Naive thymus-derived CD8-positive, alpha-beta T cell (primary cell): ENCODE measurements around the gene MPIG6B. TPM values are rescaled to one million over a fixed set of nuclear protein-coding genes. Genes with fewer than 3 reads are reported as not detected.
"Not testable (repeated sequence)": the region's sequence is repeated elsewhere in the genome, so short reads cannot be mapped to it uniquely, and the experiment has no call there.

Source experiments
- ATAC-seq, 2 donors: fragments of 150-1000 bp; cut with Tn5 transposase in 1 of 2; sonication (Bioruptor Pico), chemical (Tn5 transposase) in 1 of 2; 1 replicate in 1 of 2; 2 replicates in 1 of 2; pipeline ENCODE4 v1.10.0; 2021; ENCODE audit warnings: mild to moderate bottlenecking in 2 of 2, moderate library complexity in 2 of 2
- POLR2A ChIA-PET: fragments of 350-600 bp; sonication (Branson Sonifier 250); formaldehyde crosslinking; loops from one replicate; lab custom pipeline; 2021; ENCODE audit warnings: antibody characterized with exemption; lab: Charles Lee
- DNase-seq, 10 donors: peaks; one replicate each; pipeline versions ENCODE4 v3.0.0 to v3.0.0-alpha.2; 2020 to 2022
- H3K27ac Mint-ChIP-seq, 10 donors: one replicate each; pipeline ENCODE4 v1.8.0; 2020 to 2022; ENCODE audit warnings: mild to moderate bottlenecking in 10 of 10, mixed read lengths in 10 of 10, moderate library complexity in 4 of 10, inconsistent platforms in 1 of 10
- H3K27me3 Mint-ChIP-seq, 5 donors: one replicate each; pipeline ENCODE4 v1.8.0; 2021 to 2022; ENCODE audit warnings: mixed read lengths in 5 of 5
- H3K36me3 Mint-ChIP-seq, 3 donors: one replicate each; pipeline ENCODE4 v1.8.0; 2020 to 2022; ENCODE audit warnings: mixed read lengths in 3 of 3, mild to moderate bottlenecking in 2 of 3, inconsistent platforms in 1 of 3
- H3K4me1 Mint-ChIP-seq, 4 donors: one replicate each; pipeline ENCODE4 v1.8.0; 2021 to 2022; ENCODE audit warnings: mixed read lengths in 4 of 4
- H3K4me3 Mint-ChIP-seq, 10 donors: one replicate each; pipeline ENCODE4 v1.8.0; 2020 to 2022; ENCODE audit warnings: mild to moderate bottlenecking in 10 of 10, mixed read lengths in 10 of 10, moderate library complexity in 6 of 10, inconsistent platforms in 1 of 10
- H3K9me3 Mint-ChIP-seq, 9 donors: one replicate each; pipeline ENCODE4 v1.8.0; 2020 to 2022; ENCODE audit warnings: mixed read lengths in 9 of 9, mild to moderate bottlenecking in 3 of 9, inconsistent platforms in 1 of 9, moderate library complexity in 1 of 9
- polyA plus RNA-seq, 3 donors: library from polyadenylated mRNA; unstranded; fragments of 300-500 nt; fragmentation: Illumina TruSeq; gene quantifications; one replicate each; pipeline ENCODE4 v1.2.3, GENCODE V29; 2021
- total RNA-seq, 8 experiments: library from RNA in 2 of 8; stranded (reverse) in 2 of 8; gene quantifications; one replicate each; pipeline ENCODE4 v1.2.3 and lab custom pipeline; 2021 to 2026

Gene MPIG6B
- total and polyA plus RNA-seq, 5 experiments from 2014 or later: 1.2 to 4.9 (median 1.4) TPM

DNA sequence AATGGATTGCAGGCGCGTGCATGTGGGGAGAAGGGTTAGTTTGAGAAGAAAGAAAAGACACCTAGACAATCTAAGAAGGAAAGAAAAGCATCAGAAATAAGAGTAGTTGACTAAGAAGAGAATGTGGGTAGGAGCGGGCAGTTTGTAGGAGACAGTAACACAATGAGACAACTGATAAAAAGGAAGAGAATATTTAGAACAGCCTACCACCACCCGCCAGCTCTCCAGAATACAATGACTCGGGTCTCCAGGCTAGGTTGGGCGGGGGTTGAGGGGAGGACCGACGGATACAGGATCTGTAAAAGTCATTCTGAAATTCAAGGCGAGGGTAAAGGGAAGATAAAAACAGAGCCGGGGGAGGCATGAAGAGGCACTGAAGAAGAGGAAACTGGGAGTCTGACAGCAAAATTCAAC lies 20.8 kb upstream of the MPIG6B start:
- DNase-seq (no peak), ATAC-seq (peak; percentile 1 to 4)
- H3K4me1 Mint-ChIP-seq: peaks cover 21 to 48% (median 38%) of the 10 kb centered on the region in 4 donors
- peak overlapping the region; percentile 91 to 99 (median 96) for H3K27ac Mint-ChIP-seq
- POLR2A ChIA-PET: interaction anchor here (0.6 to 2.4 kb wide), 17 partner anchors 12 to 426 kb away, joined by 3 to 22 read pairs (median 7); partner anchors contain the start of genes ATF6B, BAG6, CSNK2B and DDAH2
- no peaks in the 10 kb centered on the region for H3K9me3 Mint-ChIP-seq
- peak overlapping the region; percentile 95 to 100 (median 98) for H3K4me3 Mint-ChIP-seq
- no peaks in the 10 kb centered on the region for H3K27me3 Mint-ChIP-seq
- H3K36me3 Mint-ChIP-seq: peaks cover 0 to 32% (median 3%) of the 10 kb centered on the region in 3 donors

DNA sequence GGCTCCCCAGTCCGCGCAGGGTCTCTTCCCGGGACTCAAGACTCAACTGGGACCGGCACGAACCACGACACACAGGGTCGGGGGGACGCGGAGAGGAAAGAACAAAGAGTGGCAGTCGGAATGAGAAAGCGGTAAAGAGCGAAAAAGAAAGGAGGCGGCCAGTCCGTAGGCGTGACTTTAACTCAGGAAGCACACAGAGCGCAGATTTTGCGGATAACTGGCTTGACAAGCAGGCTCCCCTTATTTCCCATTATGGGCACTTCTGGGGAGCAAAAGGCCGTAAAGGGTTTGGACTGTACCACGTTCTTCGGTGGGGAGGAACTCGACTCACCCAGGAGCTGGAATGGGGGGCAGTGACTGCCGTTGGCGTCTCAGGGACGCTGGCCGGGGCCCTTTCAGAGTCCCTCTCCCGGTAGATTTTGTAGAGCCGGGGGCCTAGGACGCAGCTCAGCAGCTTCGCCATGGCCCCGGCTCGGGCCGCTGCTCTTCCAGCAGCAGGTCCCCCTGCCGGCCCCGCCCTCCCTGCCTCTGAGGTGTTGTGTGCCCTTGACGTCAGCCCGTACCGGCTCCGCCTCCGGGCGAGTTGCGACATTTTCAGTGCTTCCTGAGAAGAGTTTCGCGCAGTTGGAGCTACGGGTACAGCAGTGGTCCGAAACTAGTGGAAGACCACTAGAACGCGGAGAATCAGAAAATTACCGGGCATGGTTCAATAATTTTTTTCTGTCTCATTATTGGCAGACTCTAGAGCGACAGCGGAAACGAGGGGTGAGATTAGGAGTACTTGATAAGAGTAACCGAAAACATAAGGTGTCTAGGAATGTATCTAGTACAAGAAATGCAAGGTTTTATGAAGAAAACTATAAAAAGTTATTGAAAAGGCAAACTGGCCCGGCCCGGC lies 20.1 kb upstream of the MPIG6B start, which contains the start of gene ABHD16A:
ABHD16A (minus strand) TSS at position 506 of the 898 bp plus-strand sequence; CDS start at position 463, 43 bp downstream.
- Mint-ChIP-seq H3K27ac (peak within 1 kb of the TSS; percentile 91 to 99 (median 96)), H3K36me3 (peaks cover 0 to 26% (median 3%) of the 10 kb centered on the region in 3 donors), H3K4me1 (peaks cover 16 to 42% (median 32%) of the 10 kb centered on the region in 4 donors), H3K9me3 (no peaks in the 10 kb centered on the region), H3K27me3 (no peaks in the 10 kb centered on the region), H3K4me3 (peak within 1 kb of the TSS; percentile 95 to 100 (median 98))
- ATAC-seq (peak; percentile 93 to 94), DNase-seq (peak; percentile 93 to 99 (median 96))
- POLR2A ChIA-PET: interaction anchor here (0.5 to 2.4 kb wide), 36 partner anchors 9 to 1269 kb away, joined by 3 to 22 read pairs (median 4); partner anchors contain the start of genes ATF6B, BAG6, C6orf47 and CSNK2B

DNA sequence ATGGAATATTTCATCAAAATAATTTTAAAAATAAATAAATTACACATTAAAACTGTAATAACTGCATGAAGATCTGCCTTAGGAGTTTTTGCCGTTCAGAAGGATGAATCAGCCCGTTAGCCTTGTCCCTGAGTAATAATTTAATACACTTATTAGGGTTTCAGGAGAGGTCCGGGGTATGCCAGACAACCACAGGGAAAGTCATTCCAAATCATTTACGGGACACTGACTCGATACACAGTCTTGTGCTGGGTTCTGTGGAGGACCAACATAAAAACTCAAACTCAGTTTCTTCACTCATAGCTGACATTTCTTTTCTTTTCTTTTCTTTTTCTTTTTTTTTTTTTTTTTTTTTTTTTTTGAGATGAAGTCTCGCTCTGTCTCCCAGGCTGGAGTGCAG lies 17.2 kb upstream of the MPIG6B start:
- Mint-ChIP-seq H3K9me3 (no peaks in the 10 kb centered on the region), H3K36me3 (peaks cover 0 to 3% (median 0%) of the 10 kb centered on the region in 3 donors), H3K27me3 (no peaks in the 10 kb centered on the region), H3K4me3 (no peak overlapping the region), H3K4me1 (peaks cover 16 to 32% (median 31%) of the 10 kb centered on the region in 4 donors), H3K27ac (no peak overlapping the region)
- ATAC-seq (no peak), DNase-seq (no peak)
- POLR2A ChIA-PET: no interaction called here

DNA sequence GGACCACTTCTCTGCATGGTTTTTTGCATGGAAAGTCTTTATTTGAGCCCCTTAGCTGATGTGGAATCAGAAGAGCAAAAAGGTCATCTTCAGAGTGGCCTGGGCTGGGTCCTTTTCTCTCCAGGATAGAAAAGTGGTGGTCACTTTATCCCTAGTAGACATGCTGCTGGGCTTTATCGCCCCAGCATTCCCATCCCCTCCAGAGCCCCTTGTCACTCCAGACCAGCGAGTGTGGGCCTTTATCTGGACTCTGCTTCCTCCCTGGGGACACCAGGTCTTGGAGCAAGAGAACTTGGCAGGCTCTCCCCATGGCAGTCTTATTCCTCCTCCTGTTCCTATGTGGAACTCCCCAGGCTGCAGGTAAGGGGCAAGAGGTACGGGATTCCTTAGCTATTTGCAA lies 16.6 kb upstream of the MPIG6B start, which contains the start of gene LY6G6F:
LY6G6F (plus strand) TSS at position 268 of the 400 bp plus-strand sequence; CDS start at position 309, 41 bp downstream.
- Mint-ChIP-seq H3K4me1 (peaks cover 15 to 31% (median 29%) of the 10 kb centered on the region in 4 donors), H3K9me3 (no peaks in the 10 kb centered on the region), H3K36me3 (no peaks in the 10 kb centered on the region), H3K27ac (peak within 1 kb of the TSS in 3 of 10 donors; percentile 40 to 65 (median 63)), H3K4me3 (no peak within 1 kb of the TSS), H3K27me3 (no peaks in the 10 kb centered on the region)
- DNase-seq: no peak
- no peak for ATAC-seq
- POLR2A ChIA-PET: no interaction called here

DNA sequence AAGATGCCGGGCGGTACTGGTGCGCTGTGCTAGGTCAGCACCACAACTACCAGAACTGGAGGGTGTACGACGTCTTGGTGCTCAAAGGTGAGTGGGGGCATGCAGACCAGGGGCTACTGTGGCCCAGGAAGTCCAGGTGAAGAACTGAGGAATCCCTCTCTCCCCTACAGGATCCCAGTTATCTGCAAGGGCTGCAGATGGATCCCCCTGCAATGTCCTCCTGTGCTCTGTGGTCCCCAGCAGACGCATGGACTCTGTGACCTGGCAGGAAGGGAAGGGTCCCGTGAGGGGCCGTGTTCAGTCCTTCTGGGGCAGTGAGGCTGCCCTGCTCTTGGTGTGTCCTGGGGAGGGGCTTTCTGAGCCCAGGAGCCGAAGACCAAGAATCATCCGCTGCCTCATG lies 15.5 kb upstream of the MPIG6B start:
- peaks cover 15 to 25% (median 21%) of the 10 kb centered on the region in 4 donors for H3K4me1 Mint-ChIP-seq
- no peak overlapping the region for H3K4me3 Mint-ChIP-seq
- no peak overlapping the region for H3K27ac Mint-ChIP-seq
- no peaks in the 10 kb centered on the region for H3K27me3 Mint-ChIP-seq
- no peak for DNase-seq
- H3K36me3 Mint-ChIP-seq: no peaks in the 10 kb centered on the region
- POLR2A ChIA-PET: no interaction called here
- ATAC-seq: no peak
- no peaks in the 10 kb centered on the region for H3K9me3 Mint-ChIP-seq

DNA sequence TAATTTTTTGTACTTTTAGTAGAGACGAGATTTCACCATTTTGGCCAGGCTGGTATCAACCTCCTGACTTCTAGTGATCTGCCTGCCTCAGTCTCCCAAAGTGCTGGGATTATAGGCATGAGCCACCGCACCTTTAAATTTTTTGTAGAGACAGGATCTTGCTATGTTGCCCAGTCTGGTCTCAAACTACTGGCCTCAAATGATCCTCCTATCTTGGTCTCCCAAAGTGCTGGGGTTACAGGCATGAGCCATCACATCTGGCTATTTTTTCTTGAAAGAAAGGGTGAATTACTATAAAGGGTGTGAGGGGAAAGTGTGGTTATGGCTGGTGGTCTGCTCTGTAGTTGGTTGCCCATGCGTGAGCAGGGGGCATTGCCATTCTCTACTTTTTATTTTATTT lies 14.9 kb upstream of the MPIG6B start:
- no peak overlapping the region for H3K27ac Mint-ChIP-seq
- ATAC-seq (no peak), DNase-seq (no peak)
- peaks cover 14 to 25% (median 21%) of the 10 kb centered on the region in 4 donors for H3K4me1 Mint-ChIP-seq
- no peaks in the 10 kb centered on the region for H3K9me3 Mint-ChIP-seq
- POLR2A ChIA-PET: no interaction called here
- no peaks in the 10 kb centered on the region for H3K27me3 Mint-ChIP-seq
- no peaks in the 10 kb centered on the region for H3K36me3 Mint-ChIP-seq
- H3K4me3 Mint-ChIP-seq: no peak overlapping the region

DNA sequence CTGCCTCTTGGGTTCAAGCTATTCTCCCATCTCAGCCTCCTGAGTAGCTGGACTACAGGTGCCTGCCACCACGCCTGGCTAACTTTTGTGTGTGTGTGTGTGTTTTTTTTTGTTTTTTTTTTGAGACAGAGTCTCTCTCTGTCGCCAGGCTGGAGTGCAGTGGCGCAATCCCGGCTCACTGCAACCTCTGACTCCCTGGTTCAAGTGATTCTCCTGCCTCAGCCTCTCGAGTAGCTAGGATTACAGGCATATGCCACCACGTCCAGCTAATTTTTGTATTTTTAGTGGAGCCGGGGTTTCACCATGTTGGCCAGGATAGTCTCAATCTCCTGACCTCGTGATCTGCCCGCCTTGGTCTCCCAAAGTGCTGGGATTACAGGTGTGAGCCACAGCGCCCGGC lies 14.0 kb upstream of the MPIG6B start:
- H3K4me3 Mint-ChIP-seq, POLR2A ChIA-PET, DNase-seq, H3K36me3 Mint-ChIP-seq, H3K27me3 Mint-ChIP-seq, ATAC-seq, H3K9me3 Mint-ChIP-seq, H3K27ac Mint-ChIP-seq: not testable (repeated sequence)
- peaks cover 15 to 25% (median 21%) of the 10 kb centered on the region in 4 donors for H3K4me1 Mint-ChIP-seq

DNA sequence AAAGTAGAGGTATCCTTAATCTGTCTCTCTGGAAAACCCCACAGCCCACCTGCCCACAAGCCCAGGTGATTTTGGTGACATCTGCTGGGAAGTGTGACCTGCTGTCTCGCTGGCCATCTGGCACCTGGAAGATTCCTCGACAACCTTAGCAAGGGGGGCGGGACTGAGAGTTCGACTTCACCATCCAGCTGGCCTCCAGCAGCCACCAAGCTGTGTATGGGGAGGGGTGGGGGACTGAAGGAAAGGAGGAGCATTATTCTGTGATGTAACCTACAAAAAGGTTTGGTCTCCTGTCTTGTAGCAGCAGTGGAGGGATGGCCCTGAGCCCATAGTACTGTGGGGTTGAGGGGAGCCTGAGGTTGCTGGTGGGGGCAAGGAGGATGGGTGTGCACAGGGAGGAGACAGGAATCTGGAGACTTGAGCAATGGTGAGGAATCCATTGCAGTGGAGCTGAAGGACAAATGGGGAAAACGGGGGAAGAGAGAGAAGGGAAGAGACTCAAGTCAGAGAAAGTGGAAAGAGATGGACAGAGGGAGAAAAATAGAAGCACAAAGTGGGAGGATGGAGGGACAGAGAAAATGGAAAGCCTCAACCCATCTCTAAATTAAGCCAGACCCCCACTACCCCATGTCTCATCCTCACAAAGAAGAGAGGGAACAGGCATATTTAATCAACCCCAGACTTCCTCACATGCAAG lies 12.5 kb upstream of the MPIG6B start:
- POLR2A ChIA-PET: interaction anchor here (0.6 to 0.7 kb wide), 2 partner anchors 14 to 58 kb away, joined by 3 to 7 read pairs; partner anchors contain the start of gene BAG6
- Mint-ChIP-seq H3K4me3 (no peak overlapping the region), H3K4me1 (peaks cover 18 to 28% (median 25%) of the 10 kb centered on the region in 4 donors), H3K27ac (peak overlapping the region in 4 of 10 donors; percentile 7 to 86 (median 47)), H3K27me3 (no peaks in the 10 kb centered on the region), H3K9me3 (no peaks in the 10 kb centered on the region), H3K36me3 (no peaks in the 10 kb centered on the region)
- no peak for DNase-seq
- no peak for ATAC-seq

DNA sequence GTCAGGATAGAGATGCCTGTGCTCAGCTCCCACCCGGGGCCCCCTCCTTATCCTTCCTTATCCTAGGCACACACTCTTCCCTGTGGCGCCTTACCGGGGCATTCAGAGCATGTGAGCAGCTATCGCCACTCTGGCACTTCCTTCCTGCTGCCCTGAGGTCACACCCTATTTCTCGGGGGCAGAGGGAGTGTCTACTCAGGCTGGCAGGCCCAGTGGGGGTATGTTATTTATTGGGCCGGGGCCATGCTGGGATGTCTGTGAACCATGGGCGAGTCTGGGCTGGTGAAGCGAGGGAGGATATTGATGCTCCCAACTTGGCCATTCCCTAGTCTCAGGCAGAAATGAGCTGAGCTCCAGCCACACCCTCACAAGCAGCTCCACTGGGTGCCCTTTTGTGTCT lies 11.9 kb upstream of the MPIG6B start:
- peaks cover 18 to 28% (median 25%) of the 10 kb centered on the region in 4 donors for H3K4me1 Mint-ChIP-seq
- H3K4me3 Mint-ChIP-seq: no peak overlapping the region
- H3K27ac Mint-ChIP-seq: peak overlapping the region in 1 of 10 donors; percentile 29
- ATAC-seq (no peak), DNase-seq (no peak)
- H3K27me3 Mint-ChIP-seq: no peaks in the 10 kb centered on the region
- POLR2A ChIA-PET: interaction anchor here (0.6 to 1.2 kb wide), 4 partner anchors 8 to 16 kb away, joined by 3 to 4 read pairs (median 3); partner anchors contain the start of genes ABHD16A and MPIG6B
- no peaks in the 10 kb centered on the region for H3K36me3 Mint-ChIP-seq
- H3K9me3 Mint-ChIP-seq: no peaks in the 10 kb centered on the region

DNA sequence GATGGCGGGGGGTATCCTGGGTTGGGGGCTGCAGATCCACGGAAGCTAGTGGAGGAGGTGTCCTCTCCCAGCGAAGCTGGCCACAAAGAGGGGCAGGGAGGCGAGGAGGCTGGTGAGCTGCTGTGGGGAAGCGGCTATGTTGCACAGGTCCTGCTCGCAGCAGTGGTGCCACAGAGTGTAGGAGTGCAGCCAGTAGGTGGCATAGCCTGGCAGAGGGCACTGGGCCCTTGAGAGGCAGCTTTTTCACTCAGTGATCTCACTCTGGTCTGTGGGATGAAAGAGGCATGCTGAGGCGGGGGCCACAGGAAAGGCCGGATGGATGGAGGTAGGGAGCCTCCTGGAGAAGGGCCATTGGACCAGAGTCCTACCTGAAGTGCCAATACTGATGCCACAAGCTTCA lies 10.9 kb upstream of the MPIG6B start:
- Mint-ChIP-seq H3K27me3 (no peaks in the 10 kb centered on the region), H3K9me3 (no peaks in the 10 kb centered on the region), H3K4me1 (peaks cover 18 to 28% (median 25%) of the 10 kb centered on the region in 4 donors), H3K36me3 (no peaks in the 10 kb centered on the region), H3K4me3 (no peak overlapping the region), H3K27ac (peak overlapping the region in 3 of 10 donors; percentile 50 to 71 (median 58))
- POLR2A ChIA-PET: interaction anchor here (1.2 kb wide), 1 partner anchor 11 kb away, joined by 3 read pairs; the partner anchor contains the start of gene MPIG6B
- DNase-seq (no peak), ATAC-seq (peak; percentile 39 to 43)

DNA sequence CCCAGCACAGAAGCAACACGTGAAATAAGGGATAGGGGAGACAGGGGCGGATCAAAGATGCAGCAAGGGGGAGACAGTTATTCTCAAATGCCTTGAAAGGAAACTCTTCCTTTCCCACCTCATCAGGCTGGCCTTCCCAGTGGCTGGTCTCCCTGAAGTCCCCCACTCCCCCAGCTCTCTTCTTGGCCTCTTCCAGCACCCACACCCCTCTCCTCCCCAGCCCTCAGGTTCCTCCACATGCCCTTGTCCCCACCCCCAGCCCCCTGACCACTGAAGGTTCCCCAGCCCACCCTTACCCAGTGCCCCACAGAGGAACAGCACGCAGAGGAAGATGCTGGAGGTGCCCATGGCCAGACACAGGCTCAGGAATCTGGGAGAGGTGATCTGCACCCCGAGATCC lies 9.7 kb upstream of the MPIG6B start:
- POLR2A ChIA-PET: interaction anchor here (1.0 kb wide), 1 partner anchor 10 kb away, joined by 5 read pairs; the partner anchor contains the start of gene ABHD16A
- peak overlapping the region in 3 of 10 donors; percentile 27 to 56 (median 31) for H3K27ac Mint-ChIP-seq
- H3K27me3 Mint-ChIP-seq: no peaks in the 10 kb centered on the region
- no peaks in the 10 kb centered on the region for H3K36me3 Mint-ChIP-seq
- peaks cover 18 to 28% (median 25%) of the 10 kb centered on the region in 4 donors for H3K4me1 Mint-ChIP-seq
- ATAC-seq: no peak
- H3K9me3 Mint-ChIP-seq: no peaks in the 10 kb centered on the region
- no peak overlapping the region for H3K4me3 Mint-ChIP-seq
- DNase-seq: no peak
